Measurements from ENCODE around the gene CLCN2. TPM values are rescaled to one million over a fixed set of nuclear protein-coding genes. Genes with fewer than 3 reads are reported as not detected.

Gene CLCN2
- total RNA-seq, 1 experiment from 2014 or later: 22.3 TPM

- Histone ChIP-seq H3K27me3 (ENCODE audit: control insufficient read depth, insufficient read depth, low read length) (peaks cover 7% of the 10 kb centered on the region), H3K36me3 (replicated peaks; ENCODE audit: control insufficient read depth, insufficient read depth, low read length) (peaks cover 14% of the 10 kb centered on the region), H3K4me3 (ENCODE audit: insufficient read depth, low read depth, low read length) (no peak overlapping the region)
- DNase-seq: no peak
Observed at GRCh38 chr3:184358124-184358767, 3.2 kb downstream of the CLCN2 start.

DNA sequence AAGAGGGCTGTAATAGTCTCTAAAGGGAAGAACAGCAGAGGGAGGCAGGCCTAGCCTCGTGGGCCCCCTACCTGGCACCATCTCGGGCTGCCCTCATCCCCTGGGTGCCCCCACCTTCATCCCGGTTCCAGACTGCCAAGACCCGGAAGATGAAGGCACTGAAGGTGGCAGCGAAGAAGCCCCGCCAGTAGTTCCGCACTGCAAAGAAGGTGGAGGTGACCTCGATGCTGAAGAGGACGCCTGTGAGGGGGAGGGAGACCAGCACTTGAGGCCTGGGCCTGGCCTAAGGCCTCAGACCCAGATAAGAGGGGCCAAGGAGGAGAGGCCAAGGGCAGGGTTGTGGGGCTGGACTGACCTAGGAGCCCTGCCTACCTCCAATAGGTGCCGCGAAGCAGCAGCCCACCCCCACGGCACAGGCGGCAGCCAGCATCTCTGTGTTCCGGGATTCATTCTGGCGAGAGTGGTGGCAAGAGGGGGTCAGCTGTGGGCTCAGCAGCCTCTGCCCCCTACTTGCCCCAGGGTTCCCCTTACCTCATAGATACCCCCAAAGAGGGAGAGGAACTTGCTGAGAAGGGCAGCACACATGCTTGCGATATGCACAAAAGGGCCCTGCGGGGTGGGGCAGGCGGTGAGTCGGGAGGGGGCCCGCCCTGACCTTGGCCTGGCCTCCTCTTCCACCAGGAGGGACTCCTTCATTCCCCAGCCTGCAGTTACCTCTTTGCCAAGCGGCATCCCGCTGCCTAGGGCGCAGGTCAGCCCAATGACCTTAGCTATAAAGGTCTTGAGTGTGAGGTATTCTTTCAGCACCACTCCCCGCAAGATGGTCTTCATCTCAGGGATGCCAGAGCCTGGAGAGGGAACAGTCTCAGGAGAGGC, 3.9 kb downstream of the CLCN2 start:
- DNase-seq: no peak
- Histone ChIP-seq H3K4me3 (ENCODE audit: insufficient read depth, low read depth, low read length) (no peak overlapping the region), H3K36me3 (replicated peaks; ENCODE audit: control insufficient read depth, insufficient read depth, low read length) (peaks cover 17% of the 10 kb centered on the region), H3K27me3 (ENCODE audit: control insufficient read depth, insufficient read depth, low read length) (peaks cover 7% of the 10 kb centered on the region)

GRCh38 chr3:184355261-184356040, 6.0 kb downstream of the CLCN2 start:
- no peak for DNase-seq
- peaks cover 24% of the 10 kb centered on the region for H3K36me3 ChIP-seq (replicated peaks; ENCODE audit: control insufficient read depth, insufficient read depth, low read length)
- no peaks in the 10 kb centered on the region for H3K27me3 ChIP-seq (ENCODE audit: control insufficient read depth, insufficient read depth, low read length)
- no peak overlapping the region for H3K4me3 ChIP-seq (ENCODE audit: insufficient read depth, low read depth, low read length)

DNA sequence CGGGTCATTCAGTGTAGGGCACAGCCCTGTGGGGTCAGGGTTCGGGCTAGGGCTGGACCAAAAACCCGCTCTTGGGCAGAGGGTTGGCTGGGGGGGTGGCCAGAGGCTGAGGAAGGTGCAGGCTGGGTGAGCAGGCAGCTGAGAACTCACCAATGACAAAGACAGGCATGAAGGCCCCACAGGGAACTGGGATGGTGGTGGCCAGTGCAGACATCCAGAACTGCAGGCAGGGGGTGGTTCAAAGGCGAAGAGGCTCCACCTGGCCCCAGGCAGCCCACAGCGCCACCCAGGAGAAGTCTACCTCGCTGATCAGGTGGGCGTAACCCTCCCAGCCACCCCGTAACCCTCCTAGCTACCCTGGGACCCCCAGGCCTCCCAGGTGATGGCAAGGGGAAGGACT, 6.7 kb downstream of the CLCN2 start:
- peaks cover 24% of the 10 kb centered on the region for H3K36me3 ChIP-seq (replicated peaks; ENCODE audit: control insufficient read depth, insufficient read depth, low read length)
- no peak for DNase-seq

DNA sequence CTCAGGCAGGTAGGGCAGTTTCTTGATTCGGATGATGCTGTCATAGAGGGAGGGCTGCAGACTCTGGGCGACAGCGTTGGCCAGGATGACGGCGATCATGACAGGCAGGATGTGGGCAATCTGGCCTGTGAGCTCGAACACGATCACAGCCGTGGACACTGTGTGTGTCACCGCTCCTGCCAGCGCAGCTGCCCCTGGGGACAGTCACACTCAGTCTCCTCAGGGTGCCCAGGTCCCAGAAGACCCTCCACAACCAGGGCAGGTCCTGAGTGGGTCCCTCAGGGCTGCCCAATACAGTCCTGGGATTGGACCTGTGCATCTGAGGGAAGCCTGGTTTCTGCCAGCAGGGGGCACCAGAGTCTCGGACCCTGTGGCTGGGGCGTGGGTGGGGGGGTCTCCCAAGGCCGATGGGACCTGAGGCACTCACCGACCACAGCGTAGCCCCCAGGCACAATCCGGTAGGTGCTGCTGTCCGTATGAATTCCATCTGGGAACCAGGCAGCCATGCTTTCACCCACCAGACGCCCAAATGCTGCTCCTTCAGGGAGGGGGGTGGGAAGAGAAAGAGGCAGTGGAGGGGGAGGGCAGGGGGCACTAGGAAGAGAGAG, 7.2 kb downstream of the CLCN2 start:
- DNase-seq: peak; percentile 94
- H3K4me3 ChIP-seq (ENCODE audit: insufficient read depth, low read depth, low read length): no peak overlapping the region
- H3K27me3 ChIP-seq (ENCODE audit: control insufficient read depth, insufficient read depth, low read length): no peaks in the 10 kb centered on the region
- peaks cover 24% of the 10 kb centered on the region for H3K36me3 ChIP-seq (replicated peaks; ENCODE audit: control insufficient read depth, insufficient read depth, low read length)

More for the DNA sequence above, 6.7 kb downstream of the CLCN2 start:
- Histone ChIP-seq H3K4me3 (ENCODE audit: insufficient read depth, low read depth, low read length) (no peak overlapping the region), H3K27me3 (ENCODE audit: control insufficient read depth, insufficient read depth, low read length) (no peaks in the 10 kb centered on the region)

DNA sequence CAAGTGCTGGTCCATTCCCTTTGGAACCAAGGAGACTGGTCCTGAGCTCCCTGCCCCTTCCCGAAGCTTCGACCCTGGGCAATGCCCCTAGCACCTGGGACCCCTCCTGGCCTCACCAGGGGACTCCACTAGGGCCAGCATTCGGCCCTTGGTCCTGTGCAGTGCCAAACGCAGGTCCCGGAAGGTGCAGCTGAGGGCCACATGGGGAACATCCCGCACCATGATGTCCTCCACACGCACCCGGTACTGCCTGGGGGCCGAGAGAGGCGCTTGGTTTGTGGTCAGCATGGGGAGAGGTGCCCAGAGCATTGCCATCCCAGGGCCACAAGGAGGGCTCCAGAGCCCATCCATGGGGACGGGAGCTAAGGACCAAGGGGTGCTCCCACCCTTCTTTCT, 7.9 kb downstream of the CLCN2 start:
- no peak overlapping the region for H3K4me3 ChIP-seq (ENCODE audit: insufficient read depth, low read depth, low read length)
- DNase-seq: peak; percentile 31
- peaks cover 23% of the 10 kb centered on the region for H3K36me3 ChIP-seq (replicated peaks; ENCODE audit: control insufficient read depth, insufficient read depth, low read length)
- no peaks in the 10 kb centered on the region for H3K27me3 ChIP-seq (ENCODE audit: control insufficient read depth, insufficient read depth, low read length)

GRCh38 chr3:184352897-184353545, 8.4 kb downstream of the CLCN2 start:
- Histone ChIP-seq H3K27me3 (ENCODE audit: control insufficient read depth, insufficient read depth, low read length) (no peaks in the 10 kb centered on the region), H3K36me3 (replicated peaks; ENCODE audit: control insufficient read depth, insufficient read depth, low read length) (peaks cover 21% of the 10 kb centered on the region), H3K4me3 (ENCODE audit: insufficient read depth, low read depth, low read length) (no peak overlapping the region)
- DNase-seq: no peak

DNA sequence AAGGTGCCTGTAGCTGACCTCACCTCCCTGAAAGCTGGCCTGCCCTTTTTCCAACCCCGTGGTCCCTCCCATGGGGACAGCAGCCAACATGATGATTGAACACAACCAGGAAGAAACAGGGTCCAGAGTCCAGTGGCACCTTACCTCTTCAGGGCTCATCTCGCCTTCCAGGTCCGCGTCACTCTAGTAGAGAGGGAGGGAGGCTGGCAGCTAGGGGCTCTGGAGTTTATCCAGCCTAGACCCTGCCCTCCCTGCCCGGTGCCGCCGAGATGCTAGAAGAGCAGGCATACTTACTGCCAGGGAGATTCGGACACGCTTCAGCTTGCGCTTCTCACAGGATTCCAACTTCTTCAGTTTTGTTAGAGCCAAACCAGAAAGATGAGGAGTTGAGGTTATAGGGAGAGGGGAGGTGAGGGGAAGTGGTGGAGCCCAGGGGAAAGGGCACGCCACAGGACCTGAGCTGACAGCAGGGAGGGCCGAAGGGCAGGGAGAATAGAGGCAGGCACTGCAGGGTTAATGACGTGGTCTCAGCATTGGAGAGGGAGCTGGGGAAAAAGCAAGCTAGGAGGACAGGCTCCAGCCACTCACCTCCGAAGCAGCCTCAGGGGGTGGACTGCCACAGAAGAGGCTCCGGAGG, 9.1 kb downstream of the CLCN2 start:
- no peak for DNase-seq
- no peak overlapping the region for H3K4me3 ChIP-seq (ENCODE audit: insufficient read depth, low read depth, low read length)

DNA sequence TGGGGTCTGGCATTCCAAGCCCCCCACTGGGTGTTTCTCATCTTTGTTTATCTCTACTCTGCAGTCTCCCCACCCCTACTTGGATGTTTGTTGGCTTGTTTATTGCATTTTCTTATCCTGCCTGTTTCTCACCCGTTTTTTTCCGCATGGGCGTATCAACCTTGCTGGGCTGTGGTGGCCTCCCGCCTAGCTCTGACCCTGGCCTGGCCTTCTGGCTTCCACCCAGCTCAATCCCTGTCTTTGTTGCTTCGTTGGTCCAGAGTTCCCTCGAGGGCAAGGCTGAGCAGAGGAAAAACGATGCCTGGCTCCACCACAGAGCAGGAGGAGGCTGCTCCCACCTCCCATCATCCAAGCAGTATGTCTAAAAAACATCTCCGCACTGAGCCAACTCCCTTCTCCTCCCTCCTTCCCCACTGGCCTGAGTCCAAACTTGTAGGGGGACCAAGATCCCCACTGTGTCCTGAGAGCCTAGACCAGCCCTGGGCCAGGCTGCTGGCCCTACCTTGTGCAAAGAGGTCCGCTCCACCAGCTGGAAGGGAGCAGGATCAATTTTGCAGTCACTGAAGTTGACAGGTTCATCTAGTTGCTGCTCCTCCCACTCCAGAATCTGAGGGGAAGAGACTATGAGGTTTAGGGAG, 9.8 kb downstream of the CLCN2 start:
- H3K27me3 ChIP-seq (ENCODE audit: control insufficient read depth, insufficient read depth, low read length): no peaks in the 10 kb centered on the region
- H3K4me3 ChIP-seq (ENCODE audit: insufficient read depth, low read depth, low read length): no peak overlapping the region
- peaks cover 21% of the 10 kb centered on the region for H3K36me3 ChIP-seq (replicated peaks; ENCODE audit: control insufficient read depth, insufficient read depth, low read length)
- DNase-seq: peak; percentile 58

More for the DNA sequence above, 9.1 kb downstream of the CLCN2 start:
- H3K27me3 ChIP-seq (ENCODE audit: control insufficient read depth, insufficient read depth, low read length): no peaks in the 10 kb centered on the region
- H3K36me3 ChIP-seq (replicated peaks; ENCODE audit: control insufficient read depth, insufficient read depth, low read length): peaks cover 21% of the 10 kb centered on the region

DNA sequence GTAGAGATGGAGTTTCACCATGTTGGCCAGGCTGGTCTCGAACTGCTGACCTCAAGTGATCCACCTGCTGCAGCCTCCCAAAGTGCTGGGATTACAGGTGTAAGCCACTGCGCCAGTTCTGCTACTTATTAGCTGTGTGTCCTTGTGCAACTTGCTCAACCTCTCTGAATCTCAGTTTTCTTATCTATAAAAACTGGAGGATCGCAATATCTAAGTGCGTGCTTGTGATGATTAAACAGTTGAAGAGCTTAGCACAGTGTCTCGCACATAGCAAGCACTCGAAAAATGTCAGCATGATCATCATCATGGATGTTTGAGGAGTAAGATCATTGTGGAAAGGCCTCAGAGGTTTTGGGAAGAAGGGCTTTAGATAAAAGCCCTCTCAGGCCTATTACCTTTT, 10.8 kb downstream of the CLCN2 start:
- H3K4me3 ChIP-seq (ENCODE audit: insufficient read depth, low read depth, low read length): no peak overlapping the region
- no peaks in the 10 kb centered on the region for H3K27me3 ChIP-seq (ENCODE audit: control insufficient read depth, insufficient read depth, low read length)
- peaks cover 19% of the 10 kb centered on the region for H3K36me3 ChIP-seq (replicated peaks; ENCODE audit: control insufficient read depth, insufficient read depth, low read length)
- DNase-seq: no peak

- no peak overlapping the region for H3K4me3 ChIP-seq (ENCODE audit: insufficient read depth, low read depth, low read length)
- peaks cover 14% of the 10 kb centered on the region for H3K36me3 ChIP-seq (replicated peaks; ENCODE audit: control insufficient read depth, insufficient read depth, low read length)
- DNase-seq: peak; percentile 29
- no peaks in the 10 kb centered on the region for H3K27me3 ChIP-seq (ENCODE audit: control insufficient read depth, insufficient read depth, low read length)
Observed at GRCh38 chr3:184349563-184350470, 11.6 kb downstream of the CLCN2 start.

- no peaks in the 10 kb centered on the region for H3K27me3 ChIP-seq (ENCODE audit: control insufficient read depth, insufficient read depth, low read length)
- peaks cover 11% of the 10 kb centered on the region for H3K36me3 ChIP-seq (replicated peaks; ENCODE audit: control insufficient read depth, insufficient read depth, low read length)
- no peak overlapping the region for H3K4me3 ChIP-seq (ENCODE audit: insufficient read depth, low read depth, low read length)
- no peak for DNase-seq
Observed at GRCh38 chr3:184348057-184348382, 13.4 kb downstream of the CLCN2 start.

Measured in H7 (cell line).